ENCODE data around the gene TDP1.
A peak's percentile ranks its signal among the peaks of the same experiment; 100 is the strongest.

The TDP1 gene

GRCh38 chr14:89947344-89947743 is 8.4 kb upstream of the TDP1 start:
- no peak for DNase-seq

DNA sequence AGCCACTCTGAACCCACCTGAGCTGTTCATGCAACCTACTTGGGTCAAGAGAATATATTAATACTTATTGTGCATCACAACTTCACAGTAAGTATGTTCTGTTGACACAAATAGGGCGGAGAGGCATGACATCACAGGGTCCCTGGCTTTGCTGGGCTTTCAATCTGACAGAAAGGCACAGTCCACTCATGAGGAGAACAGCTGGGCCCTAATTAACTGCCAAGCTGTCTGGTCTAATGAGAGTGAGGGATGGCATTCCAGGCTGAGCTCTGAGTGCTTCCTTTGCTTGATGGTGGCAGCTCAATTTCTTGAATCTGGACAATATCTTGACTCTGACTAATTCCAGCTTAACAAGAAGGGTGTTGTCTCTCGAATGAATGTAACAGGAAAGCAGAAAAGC is 3.2 kb upstream of the TDP1 start:
- no peak for DNase-seq

DNA sequence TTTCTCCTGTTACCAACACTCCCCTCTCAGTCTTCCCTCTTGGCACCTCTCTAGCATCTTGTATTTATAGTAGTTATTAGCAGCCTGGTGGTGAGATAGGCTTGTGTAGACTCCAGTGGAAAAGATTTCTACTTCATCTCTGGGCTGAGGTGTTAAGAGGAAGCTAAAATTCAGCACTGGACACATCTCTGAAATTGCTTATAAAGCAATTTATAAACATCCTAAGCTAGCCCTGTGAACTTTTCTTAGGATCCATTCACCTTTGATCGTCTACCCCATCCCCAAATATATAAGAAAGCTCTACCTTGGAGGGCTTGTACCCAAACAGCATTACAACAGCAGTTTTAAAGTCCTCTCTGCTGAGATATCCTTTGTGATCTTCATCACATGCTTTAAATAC is 2.1 kb upstream of the TDP1 start:
- no peak for DNase-seq

- peak; percentile 99 for DNase-seq
Measured at GRCh38 chr14:89954070-89955021, 1.4 kb upstream of the TDP1 start, which contains the start of gene EFCAB11. EFCAB11 (minus strand) TSS chr14:89954730; CDS start chr14:89954660, 70 bp downstream.

GRCh38 chr14:89955022-89955744 is 544 bp upstream of the TDP1 start:
- DNase-seq: no peak

GRCh38 chr14:89956661-89957009 is 908 bp downstream of the TDP1 start:
- no peak for DNase-seq

DNA sequence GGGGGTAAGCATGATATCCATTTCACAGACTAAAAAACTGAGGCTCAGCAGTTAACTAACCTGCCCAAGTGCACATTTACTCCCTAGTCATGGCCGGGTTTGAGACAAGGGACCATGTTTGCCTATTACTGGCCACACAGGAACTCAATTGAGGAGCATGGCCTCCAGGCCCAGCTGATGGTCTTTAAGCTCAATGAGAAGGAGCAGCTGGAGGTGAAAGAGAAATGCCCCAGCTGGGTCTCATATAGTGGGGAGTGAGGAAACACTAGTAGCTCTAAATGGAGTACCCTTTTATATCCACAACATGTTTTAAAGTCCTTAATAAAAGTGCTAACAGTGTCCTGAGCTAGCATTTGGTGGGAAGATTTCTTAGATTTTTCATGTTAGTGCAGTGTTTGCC is 1.6 kb downstream of the TDP1 start:
- DNase-seq: no peak

- no peak for DNase-seq
Measured at GRCh38 chr14:89957791-89958190, 2.1 kb downstream of the TDP1 start.

- DNase-seq: no peak
Measured at GRCh38 chr14:89958966-89959365, 3.2 kb downstream of the TDP1 start.

- DNase-seq: no peak
Measured at GRCh38 chr14:89959853-89960445, 4.2 kb downstream of the TDP1 start.

DNA sequence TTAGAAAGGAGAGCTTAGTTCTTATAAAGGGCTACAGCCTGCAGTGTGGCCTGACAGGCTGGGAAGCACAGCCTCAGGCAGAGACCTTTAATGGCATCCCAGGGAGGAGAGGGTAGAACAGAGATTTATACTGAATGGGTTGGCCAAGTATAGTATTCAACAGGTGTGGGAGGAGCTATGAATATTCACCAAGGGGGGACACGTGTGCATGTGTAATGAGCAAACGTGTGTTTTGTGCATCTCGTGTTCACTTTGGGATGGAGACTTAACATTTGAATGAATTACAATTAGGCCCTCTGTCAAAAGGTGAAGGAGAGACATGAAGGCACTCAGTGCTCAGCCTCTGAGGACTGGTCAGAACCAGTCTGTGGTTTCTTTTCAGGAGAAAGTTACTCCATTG is 5.2 kb downstream of the TDP1 start:
- no peak for DNase-seq

GRCh38 chr14:89963288-89963978 is 7.7 kb downstream of the TDP1 start:
- no peak for DNase-seq

DNA sequence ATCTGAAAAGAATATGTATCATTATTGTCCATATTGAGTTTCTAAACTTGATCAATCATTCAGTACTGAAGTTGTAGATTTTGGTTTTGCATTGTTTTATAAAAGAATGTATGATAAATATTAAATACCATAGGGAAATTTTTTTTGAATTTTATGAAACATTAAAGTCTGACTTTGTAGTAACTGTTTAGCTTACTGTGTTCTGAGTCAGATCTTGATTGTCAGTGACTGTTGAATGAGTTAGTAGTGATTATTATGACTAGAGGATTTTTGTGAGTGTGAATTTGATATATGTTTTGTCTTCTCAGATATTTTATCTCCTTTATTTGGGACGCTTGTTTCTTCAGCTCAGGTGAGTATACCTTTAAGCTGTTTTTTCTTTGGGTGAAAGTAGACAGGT is 10.1 kb downstream of the TDP1 start:
- DNase-seq: no peak

GRCh38 chr14:89973234-89973823 is 17.6 kb downstream of the TDP1 start:
- DNase-seq: peak; percentile 10 to 36

DNA sequence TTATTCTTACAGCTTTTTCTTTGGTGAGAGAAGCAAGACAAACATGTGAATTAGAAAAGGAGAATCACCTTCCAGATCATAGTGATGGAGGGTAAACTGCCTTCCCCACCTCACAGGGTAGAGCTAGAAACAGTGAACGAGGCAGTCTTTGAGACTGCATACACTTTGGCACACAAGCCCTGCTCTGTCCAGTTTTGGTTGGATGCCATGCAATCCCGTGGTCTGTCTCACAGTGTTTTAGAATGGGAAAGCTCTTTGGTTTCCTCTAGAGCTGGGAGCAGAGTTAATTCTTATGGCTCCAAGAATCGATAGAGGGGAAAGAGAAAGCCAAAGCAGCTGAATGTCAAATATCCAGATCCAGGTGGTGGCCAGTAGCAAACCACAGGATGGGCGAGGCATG is 21.9 kb downstream of the TDP1 start:
- no peak for DNase-seq

- no peak for DNase-seq
Measured at GRCh38 chr14:89978656-89979055, 22.9 kb downstream of the TDP1 start.

- no peak for DNase-seq
Measured at GRCh38 chr14:89983375-89983774, 27.6 kb downstream of the TDP1 start.

DNA sequence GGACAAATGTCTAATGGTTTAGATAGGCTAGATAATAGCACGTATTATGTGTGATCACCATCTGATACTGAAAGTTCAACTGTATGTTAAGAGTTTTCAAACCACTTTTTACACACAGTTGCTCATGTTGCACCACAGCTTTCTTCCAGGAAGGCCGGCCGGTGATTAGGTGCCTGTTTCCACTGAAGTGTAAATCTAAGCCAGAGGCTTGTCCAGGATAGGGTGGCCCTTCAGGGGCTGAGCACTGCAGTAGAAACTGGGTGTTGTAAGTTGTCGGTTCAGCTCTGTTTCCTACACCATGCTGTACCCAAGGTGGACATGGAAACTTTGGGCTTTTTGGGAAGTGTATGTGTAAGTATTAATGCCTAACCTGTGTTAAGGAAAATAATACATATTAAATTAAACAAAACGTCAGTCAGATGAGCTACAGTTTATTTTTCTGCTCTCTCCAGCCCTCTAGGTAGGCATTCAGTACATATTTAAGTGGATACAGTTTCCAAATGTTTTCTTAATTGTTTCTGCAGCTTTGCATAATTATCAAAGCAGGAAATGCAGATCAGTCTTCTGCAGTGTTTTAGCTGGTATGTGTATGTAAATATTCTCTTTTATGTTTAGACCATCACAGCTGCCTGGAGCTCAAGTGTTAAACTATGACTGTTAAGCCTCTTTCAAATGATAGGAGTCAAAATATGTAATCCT is 30.9 kb downstream of the TDP1 start:
- no peak for DNase-seq

DNA sequence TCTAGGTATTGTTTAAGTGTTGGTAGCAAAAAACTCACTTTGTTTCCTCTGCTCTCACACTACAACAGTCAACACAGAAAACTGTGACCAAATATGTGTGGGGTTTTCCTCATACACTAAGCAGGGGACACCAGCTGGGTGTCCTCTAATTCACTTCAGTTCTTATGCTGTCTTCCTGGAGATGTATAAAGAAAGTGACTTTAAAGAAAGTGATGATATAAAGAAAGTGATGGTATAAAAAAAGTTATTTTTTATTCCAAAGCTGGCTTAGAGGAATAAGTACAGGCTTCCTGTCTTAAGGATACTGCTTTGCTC is 31.4 kb downstream of the TDP1 start:
- DNase-seq: no peak

GRCh38 chr14:89988787-89989186 is 33.1 kb downstream of the TDP1 start:
- no peak for DNase-seq

GRCh38 chr14:89990218-89990617 is 34.5 kb downstream of the TDP1 start:
- DNase-seq: no peak

GRCh38 chr14:89990623-89991275 is 35.0 kb downstream of the TDP1 start:
- DNase-seq: no peak
